DND-41 (cell line): ENCODE data around the gene CELF1.

Source experiments
- ATAC-seq: fragments of 200-7000 bp; cut with Tn5 transposase; 3 replicates; pipeline ENCODE4 v1.9.1; 2021; ENCODE audit warnings: low read depth; ENCODE audit not compliant: insufficient read depth
- DNase-seq: peaks from one replicate; pipeline ENCODE4 v3.0.0-alpha.2; 2020
- H2AFZ ChIP-seq: 2 replicates; pipeline ENCODE4 v1.6.0; 2012; ENCODE audit warnings: low read depth, low read length
- H3K27ac ChIP-seq: 2 replicates; pipeline ENCODE4 v1.5.1; 2012; ENCODE audit warnings: low read length, inconsistent platforms
- H3K27me3 ChIP-seq: fragments of 200-600 bp; sonication (generic); 2 replicates; pipeline ENCODE4 v1.6.0; 2012; ENCODE audit warnings: low read length, mild to moderate bottlenecking, inconsistent platforms; ENCODE audit not compliant: insufficient read depth, poor library complexity
- H3K36me3 ChIP-seq: 2 replicates; pipeline ENCODE4 v1.5.1; 2012; ENCODE audit warnings: low read length, inconsistent platforms; ENCODE audit not compliant: insufficient read depth
- H3K4me1 ChIP-seq: 2 replicates; pipeline ENCODE4 v1.5.1; 2012; ENCODE audit warnings: mild to moderate bottlenecking, low read length; ENCODE audit not compliant: insufficient read depth
- H3K4me2 ChIP-seq: 2 replicates; pipeline ENCODE4 v1.6.0; 2012; ENCODE audit warnings: mild to moderate bottlenecking, moderate library complexity, low read length, inconsistent platforms; ENCODE audit not compliant: insufficient read depth
- H3K4me3 ChIP-seq, 2 experiments: fragments of 200-600 bp in 1 of 2; shearing (Covaris generic) in 1 of 2; 2 replicates each; pipeline ENCODE4 v1.5.1; 2012 to 2016; ENCODE audit warnings: inconsistent platforms in 2 of 2, low read length in 2 of 2, mild to moderate bottlenecking in 2 of 2, low read depth in 1 of 2, moderate library complexity in 1 of 2
- H3K79me2 ChIP-seq: 2 replicates; pipeline ENCODE4 v1.6.0; 2012; ENCODE audit warnings: low read length, inconsistent platforms; ENCODE audit not compliant: insufficient read depth
- H3K9ac ChIP-seq: 2 replicates; pipeline ENCODE4 v1.6.0; 2012; ENCODE audit warnings: low read depth, mild to moderate bottlenecking, inconsistent platforms, low read length, moderate library complexity
- H3K9me3 ChIP-seq: 2 replicates; pipeline ENCODE4 v1.5.1; 2012; ENCODE audit warnings: low read length, moderate library complexity, mild to moderate bottlenecking, inconsistent platforms; ENCODE audit not compliant: insufficient read depth, severe bottlenecking
- H4K20me1 ChIP-seq: 2 replicates; pipeline ENCODE4 v1.6.0; 2012; ENCODE audit warnings: low read length; ENCODE audit not compliant: insufficient read depth
- EZH2 ChIP-seq: IDR thresholded peaks from 3 replicates; pipeline ENCODE4 v1.6.1; 2012; ENCODE audit warnings: borderline replicate concordance, low read depth, mild to moderate bottlenecking, moderate library complexity, low read length, inconsistent platforms; ENCODE audit not compliant: severe bottlenecking
- TF ChIP-seq, protein P1 (sequence below): IDR thresholded peaks from 2 replicates; pipeline ENCODE4 v1.5.1; 2012; ENCODE audit warnings: borderline replicate concordance, low read length, moderate library complexity, mild to moderate bottlenecking; ENCODE audit not compliant: poor library complexity, severe bottlenecking; ENCODE audit errors: extremely low read depth

CELF1 gene

GRCh38 chr11:47437218-47437745 is 115.7 kb downstream of the CELF1 start:
- no peak overlapping the region for H3K4me2 ChIP-seq
- H4K20me1 ChIP-seq: no peaks in the 10 kb centered on the region
- H3K79me2 ChIP-seq: no peaks in the 10 kb centered on the region
- no peak for TF ChIP-seq EZH2
- TF ChIP-seq, protein P1, sequence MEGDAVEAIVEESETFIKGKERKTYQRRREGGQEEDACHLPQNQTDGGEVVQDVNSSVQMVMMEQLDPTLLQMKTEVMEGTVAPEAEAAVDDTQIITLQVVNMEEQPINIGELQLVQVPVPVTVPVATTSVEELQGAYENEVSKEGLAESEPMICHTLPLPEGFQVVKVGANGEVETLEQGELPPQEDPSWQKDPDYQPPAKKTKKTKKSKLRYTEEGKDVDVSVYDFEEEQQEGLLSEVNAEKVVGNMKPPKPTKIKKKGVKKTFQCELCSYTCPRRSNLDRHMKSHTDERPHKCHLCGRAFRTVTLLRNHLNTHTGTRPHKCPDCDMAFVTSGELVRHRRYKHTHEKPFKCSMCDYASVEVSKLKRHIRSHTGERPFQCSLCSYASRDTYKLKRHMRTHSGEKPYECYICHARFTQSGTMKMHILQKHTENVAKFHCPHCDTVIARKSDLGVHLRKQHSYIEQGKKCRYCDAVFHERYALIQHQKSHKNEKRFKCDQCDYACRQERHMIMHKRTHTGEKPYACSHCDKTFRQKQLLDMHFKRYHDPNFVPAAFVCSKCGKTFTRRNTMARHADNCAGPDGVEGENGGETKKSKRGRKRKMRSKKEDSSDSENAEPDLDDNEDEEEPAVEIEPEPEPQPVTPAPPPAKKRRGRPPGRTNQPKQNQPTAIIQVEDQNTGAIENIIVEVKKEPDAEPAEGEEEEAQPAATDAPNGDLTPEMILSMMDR: no peak
- ATAC-seq (no peak; the same call in 2 of the 3 replicates), DNase-seq (no peak)
- H3K36me3 ChIP-seq: no peaks in the 10 kb centered on the region
- H3K4me3 ChIP-seq: no peak overlapping the region
- H3K4me1 ChIP-seq: no peaks in the 10 kb centered on the region
- H2AFZ ChIP-seq: no peak overlapping the region
- no peaks in the 10 kb centered on the region for H3K27me3 ChIP-seq
- H3K27ac ChIP-seq: no peak overlapping the region
- H3K9ac ChIP-seq: no peak overlapping the region
- H3K9me3 ChIP-seq: no peaks in the 10 kb centered on the region

DNA sequence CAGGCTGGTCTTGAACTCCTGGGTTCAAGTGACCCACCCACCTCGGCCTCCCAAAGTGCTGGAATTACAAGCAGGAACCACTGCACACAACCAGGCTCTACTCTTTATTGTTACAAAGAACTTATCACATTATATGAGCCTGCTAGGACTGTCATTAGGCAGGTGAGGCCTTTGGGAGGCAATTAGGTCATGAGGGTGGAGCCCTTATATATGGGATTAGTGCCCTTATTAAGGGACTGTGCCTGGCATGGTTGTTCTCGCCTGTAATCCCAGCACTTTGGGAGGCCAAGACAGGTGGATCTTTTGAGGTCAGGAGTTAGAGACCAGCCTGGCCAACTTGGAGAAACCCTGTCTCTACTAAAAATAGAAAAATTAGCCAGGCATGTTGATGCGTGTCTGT is 116.2 kb downstream of the CELF1 start:
- Histone ChIP-seq H3K27me3 (no peaks in the 10 kb centered on the region), H3K36me3 (no peaks in the 10 kb centered on the region), H3K9me3 (no peaks in the 10 kb centered on the region), H3K79me2 (no peaks in the 10 kb centered on the region), H3K4me1 (no peaks in the 10 kb centered on the region), H2AFZ (no peak overlapping the region), H3K27ac (no peak overlapping the region), H3K4me3 (no peak overlapping the region), H3K9ac (no peak overlapping the region), H4K20me1 (no peaks in the 10 kb centered on the region), H3K4me2 (no peak overlapping the region)
- DNase-seq (no peak), ATAC-seq (no peak)
- TF ChIP-seq, protein P1: no peak
- no peak for TF ChIP-seq EZH2

GRCh38 chr11:47435687-47436086 is 117.2 kb downstream of the CELF1 start:
- no peak for DNase-seq
- TF ChIP-seq EZH2: no peak
- TF ChIP-seq, protein P1: no peak
- Histone ChIP-seq H3K4me2 (no peak overlapping the region), H3K36me3 (no peaks in the 10 kb centered on the region), H3K79me2 (no peaks in the 10 kb centered on the region), H3K27me3 (no peaks in the 10 kb centered on the region), H4K20me1 (no peaks in the 10 kb centered on the region), H2AFZ (no peak overlapping the region), H3K9me3 (no peaks in the 10 kb centered on the region), H3K27ac (no peak overlapping the region), H3K4me3 (no peak overlapping the region), H3K4me1 (no peaks in the 10 kb centered on the region), H3K9ac (no peak overlapping the region)
- no peak for ATAC-seq

- no peaks in the 10 kb centered on the region for H4K20me1 ChIP-seq
- H3K27ac ChIP-seq: no peak overlapping the region
- TF ChIP-seq EZH2: no peak
- TF ChIP-seq, protein P1: no peak
- no peaks in the 10 kb centered on the region for H3K4me1 ChIP-seq
- ATAC-seq (no peak), DNase-seq (no peak)
- H3K9me3 ChIP-seq: no peaks in the 10 kb centered on the region
- H3K36me3 ChIP-seq: no peaks in the 10 kb centered on the region
- no peak overlapping the region for H3K4me2 ChIP-seq
- no peak overlapping the region for H2AFZ ChIP-seq
- no peak overlapping the region for H3K9ac ChIP-seq
- H3K79me2 ChIP-seq: no peaks in the 10 kb centered on the region
- no peaks in the 10 kb centered on the region for H3K27me3 ChIP-seq
- H3K4me3 ChIP-seq: no peak overlapping the region
These were observed 118.7 kb downstream of the CELF1 start for GRCh38 chr11:47434011-47434786.
